ENCODE measurements around the gene DYRK1B.
"Not testable (repeated sequence)": the region's sequence is repeated elsewhere in the genome, so short reads cannot be mapped to it uniquely, and the experiment has no call there.

- TF ChIP-seq, protein P1, sequence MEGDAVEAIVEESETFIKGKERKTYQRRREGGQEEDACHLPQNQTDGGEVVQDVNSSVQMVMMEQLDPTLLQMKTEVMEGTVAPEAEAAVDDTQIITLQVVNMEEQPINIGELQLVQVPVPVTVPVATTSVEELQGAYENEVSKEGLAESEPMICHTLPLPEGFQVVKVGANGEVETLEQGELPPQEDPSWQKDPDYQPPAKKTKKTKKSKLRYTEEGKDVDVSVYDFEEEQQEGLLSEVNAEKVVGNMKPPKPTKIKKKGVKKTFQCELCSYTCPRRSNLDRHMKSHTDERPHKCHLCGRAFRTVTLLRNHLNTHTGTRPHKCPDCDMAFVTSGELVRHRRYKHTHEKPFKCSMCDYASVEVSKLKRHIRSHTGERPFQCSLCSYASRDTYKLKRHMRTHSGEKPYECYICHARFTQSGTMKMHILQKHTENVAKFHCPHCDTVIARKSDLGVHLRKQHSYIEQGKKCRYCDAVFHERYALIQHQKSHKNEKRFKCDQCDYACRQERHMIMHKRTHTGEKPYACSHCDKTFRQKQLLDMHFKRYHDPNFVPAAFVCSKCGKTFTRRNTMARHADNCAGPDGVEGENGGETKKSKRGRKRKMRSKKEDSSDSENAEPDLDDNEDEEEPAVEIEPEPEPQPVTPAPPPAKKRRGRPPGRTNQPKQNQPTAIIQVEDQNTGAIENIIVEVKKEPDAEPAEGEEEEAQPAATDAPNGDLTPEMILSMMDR (IDR thresholded peaks at IDR 0.05; ENCODE audit: low read depth, low read length): not testable (repeated sequence)
- not testable (repeated sequence) for TF ChIP-seq POLR2A (IDR thresholded peaks at IDR 0.05; ENCODE audit: extremely low read depth, insufficient read length); MYC (IDR thresholded peaks at IDR 0.05; ENCODE audit: low read depth, low read length); MAX (IDR thresholded peaks at IDR 0.05; ENCODE audit: low read depth, low read length)
Measured at GRCh38 chr19:39877488-39877887, 43.5 kb upstream of the DYRK1B start.

All from NB4 (cell line).